K562 treated with DMSO at 1 percent for 4 hours (cell line): ENCODE data around the gene USP6NL. TPM values are rescaled to one million over a fixed set of nuclear protein-coding genes. Genes with fewer than 3 reads are reported as not detected.

ENCODE experiments used
- total RNA-seq: library from RNA; unstranded; fragments of 300-600 nt; gene quantifications from 2 replicates; pipeline ENCODE4 v1.2.3, GENCODE V29; 2022; ENCODE audit not compliant: insufficient read depth

Gene USP6NL
- 13.9 and 16.3 TPM in 2 replicates for total RNA-seq

GRCh38 chr10:11611248-11612020, at the start of gene USP6NL:
USP6NL (minus strand) TSS chr10:11611650; CDS start chr10:11597634, 14,016 bp downstream.

Other genes starting within 250 kb of the USP6NL start
- gene ECHDC3, start 130.7 kb upstream of the USP6NL start, total RNA-seq: 11.2 and 13.7 TPM in 2 replicates
- 1.7 and 5.0 TPM in 2 replicates for gene PROSER2, start 211.7 kb upstream of the USP6NL start, total RNA-seq